HG03064 (cell line): Measurements from ENCODE around the gene ADCY2.
A peak's percentile ranks its signal among the peaks of the same experiment; 100 is the strongest.

Experiments
- ATAC-seq: cut with Tn5 transposase; IDR thresholded peaks from one replicate; pipeline ENCODE4 v1.9.1; 2021; ENCODE audit warnings: low read depth; ENCODE audit not compliant: unreplicated experiment

ADCY2 gene

GRCh38 chr5:7762267-7762666 is 366.3 kb downstream of the ADCY2 start:
- no peak for ATAC-seq

DNA sequence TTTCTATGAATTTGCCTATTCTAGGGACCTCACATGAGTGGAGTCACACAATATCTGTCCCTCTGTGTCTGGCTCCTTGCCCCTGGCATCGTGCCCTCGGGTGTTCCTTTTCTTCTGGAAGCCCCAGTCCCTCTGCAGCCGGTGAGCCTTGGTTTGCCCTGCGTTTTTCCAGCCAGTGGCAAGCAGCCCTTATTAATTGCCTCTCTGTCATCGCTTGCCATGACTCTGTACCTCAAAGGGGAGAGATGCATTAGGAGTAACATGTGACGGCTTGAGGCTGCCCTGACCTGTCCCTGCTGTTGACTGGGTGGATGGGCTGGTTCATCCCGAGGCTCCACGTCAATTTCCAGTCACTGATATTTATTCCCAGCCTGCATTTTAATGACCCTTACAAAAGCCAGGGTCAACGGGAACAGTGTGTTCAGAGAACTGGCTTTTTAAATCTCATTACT is 367.7 kb downstream of the ADCY2 start:
- no peak for ATAC-seq

DNA sequence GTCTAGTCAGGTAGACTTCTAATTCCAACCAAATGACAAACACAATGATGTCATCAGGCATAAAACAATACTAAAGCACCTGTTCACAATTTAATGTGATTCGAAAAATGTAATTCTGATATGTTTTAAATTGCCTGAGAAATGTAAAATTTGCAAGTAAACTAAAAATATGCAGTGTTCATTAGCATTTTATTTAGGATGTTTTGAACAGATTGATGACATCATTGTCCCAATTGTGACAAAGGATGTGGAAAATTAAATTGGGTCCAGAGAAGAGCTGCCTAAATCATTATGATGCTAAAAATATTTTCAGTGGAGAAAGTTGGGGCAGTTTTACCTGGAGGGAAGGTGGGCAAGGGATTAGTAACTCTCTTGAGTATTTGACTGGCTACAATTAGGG is 368.5 kb downstream of the ADCY2 start:
- ATAC-seq: no peak

DNA sequence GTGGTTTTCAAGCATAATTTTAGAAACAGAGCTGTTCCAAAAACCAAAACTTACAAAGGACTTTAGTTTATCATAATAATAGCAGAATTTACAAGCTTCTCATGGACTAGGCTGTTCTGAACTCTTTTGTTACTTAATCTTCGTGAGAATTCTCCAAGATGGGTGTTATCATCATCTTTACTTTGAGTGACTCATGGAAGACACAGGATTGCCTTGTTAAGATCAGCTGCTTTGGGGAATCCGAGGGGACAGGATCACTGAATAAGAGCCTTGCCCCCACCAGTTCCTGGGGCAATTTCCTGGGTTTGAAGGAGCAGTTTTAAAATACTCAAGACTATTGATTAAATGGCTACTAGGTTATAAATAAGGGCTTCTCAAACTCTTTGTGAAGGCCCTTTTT is 374.5 kb downstream of the ADCY2 start:
- ATAC-seq: no peak

- ATAC-seq: no peak
Observed at GRCh38 chr5:7772141-7772540, 376.2 kb downstream of the ADCY2 start.

- no peak for ATAC-seq
Observed at GRCh38 chr5:7773178-7773577, 377.2 kb downstream of the ADCY2 start.

DNA sequence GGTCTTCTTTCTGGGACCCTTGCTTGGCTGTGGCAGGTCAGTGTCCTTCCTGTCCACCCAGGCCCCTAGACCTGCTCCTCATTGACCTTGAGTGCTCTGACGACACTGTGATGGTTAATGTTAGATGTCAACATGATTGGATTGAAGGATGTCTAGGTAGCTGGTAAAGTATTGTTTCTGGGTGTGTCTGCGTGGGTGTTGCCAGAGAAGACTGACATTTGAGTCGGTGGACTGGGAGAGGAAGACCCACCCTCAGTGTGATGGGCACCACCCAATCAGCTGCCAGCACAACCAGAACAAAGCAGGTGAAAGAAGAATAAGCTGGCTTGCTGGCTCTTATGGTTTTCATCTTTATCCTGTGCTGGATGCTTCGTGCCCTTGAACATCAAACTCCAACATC is 380.5 kb downstream of the ADCY2 start:
- ATAC-seq: no peak

DNA sequence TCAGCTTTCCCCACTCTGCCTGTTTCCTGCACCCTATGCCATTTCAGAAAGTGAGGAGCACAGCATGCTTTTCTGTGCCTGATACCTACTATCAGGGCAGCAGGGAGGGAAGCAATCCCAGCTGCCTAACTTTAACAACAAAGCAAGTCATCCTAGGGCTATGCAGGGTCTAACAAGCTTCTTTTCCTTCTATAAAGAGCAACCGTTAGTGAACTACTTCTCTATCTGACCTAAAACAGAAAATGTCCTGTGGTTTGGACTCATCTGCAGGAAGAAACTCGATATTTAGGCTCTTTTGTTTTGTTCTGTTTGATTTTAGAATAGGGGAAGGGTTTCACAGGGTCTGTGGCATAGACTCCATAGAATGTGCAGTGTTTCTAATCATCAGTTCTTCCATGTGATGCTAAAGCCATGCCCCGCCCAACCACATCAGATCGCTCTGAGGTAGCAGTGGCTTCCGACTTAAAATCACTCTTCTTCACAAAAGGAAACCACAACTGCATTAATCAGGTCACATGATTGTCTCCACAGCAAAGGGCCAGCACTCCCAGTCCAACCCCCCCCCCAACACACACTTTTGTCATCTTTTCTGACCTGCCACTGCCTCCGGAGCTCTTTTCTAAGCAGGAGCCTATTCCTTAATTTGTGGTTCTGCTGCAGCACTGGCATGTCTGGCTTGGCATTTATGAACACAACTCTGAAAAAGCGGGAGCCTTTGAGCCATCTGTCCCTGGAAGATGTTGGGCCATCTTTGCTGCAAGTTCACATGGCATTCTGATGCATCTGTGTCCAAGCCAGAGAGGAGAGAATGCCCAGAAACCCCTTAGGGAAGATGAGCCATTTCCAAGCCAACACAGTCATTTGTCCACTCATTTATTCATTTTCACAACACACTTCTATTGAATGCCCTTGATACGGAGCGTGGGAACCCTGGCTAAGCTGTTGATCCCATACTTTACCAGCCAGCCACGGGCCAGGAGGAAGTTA is 383.4 kb downstream of the ADCY2 start:
- ATAC-seq: no peak

DNA sequence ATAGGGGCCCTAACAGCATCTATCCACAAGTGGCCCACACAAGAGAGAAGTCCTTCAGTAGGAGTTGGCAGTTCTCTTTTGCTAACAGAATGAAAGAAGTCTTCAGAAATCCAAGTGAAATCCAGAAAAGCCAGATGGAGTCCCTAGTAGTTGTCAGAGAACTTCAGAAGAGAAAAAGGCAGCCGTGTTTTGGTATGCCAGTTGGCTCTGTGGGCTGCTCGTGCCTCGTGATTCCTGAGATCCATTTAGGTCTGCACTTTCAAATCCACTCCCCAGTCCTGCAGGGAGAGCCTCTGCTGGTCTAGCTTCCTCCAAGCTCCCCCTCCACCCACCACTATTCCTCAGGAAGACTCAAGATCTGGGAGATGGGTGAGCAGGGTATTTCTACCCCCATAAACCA is 386.0 kb downstream of the ADCY2 start:
- ATAC-seq: no peak

DNA sequence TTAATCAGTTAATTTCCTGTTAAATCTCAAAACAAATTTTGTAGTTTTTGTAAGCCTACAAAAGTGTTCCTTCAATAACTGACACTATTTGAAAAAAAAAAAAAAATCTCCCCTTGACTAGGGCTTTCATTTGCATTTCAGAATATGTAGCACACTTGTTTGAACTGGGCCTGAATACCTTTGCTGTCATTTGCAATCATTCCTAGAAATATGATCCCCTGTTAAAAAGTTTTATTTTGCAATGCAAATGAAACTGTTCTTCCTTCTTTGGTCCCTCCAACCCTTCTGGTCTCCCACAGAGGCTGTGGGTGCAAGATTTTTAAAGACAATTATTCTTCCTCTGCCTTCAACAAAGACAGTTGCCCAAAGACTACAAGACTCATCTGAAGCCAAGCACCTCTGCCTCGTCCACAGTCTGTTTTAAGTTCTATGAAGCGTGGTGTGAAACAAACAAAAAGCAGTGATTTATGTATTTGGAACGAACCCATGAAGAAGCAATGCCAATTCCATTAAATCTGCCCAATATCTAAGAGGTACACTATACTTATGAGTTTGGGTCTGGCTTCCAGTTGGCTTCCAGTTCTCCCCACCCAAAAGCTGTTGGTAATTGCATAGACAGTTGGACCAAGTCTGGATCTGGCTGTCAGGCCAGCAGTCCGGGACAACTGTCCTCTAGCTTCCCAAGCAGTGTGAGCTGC is 388.9 kb downstream of the ADCY2 start:
- ATAC-seq: no peak

- ATAC-seq: no peak
Observed at GRCh38 chr5:7787770-7788169, 391.8 kb downstream of the ADCY2 start.

- ATAC-seq: no peak
Observed at GRCh38 chr5:7789567-7789966, 393.6 kb downstream of the ADCY2 start.

DNA sequence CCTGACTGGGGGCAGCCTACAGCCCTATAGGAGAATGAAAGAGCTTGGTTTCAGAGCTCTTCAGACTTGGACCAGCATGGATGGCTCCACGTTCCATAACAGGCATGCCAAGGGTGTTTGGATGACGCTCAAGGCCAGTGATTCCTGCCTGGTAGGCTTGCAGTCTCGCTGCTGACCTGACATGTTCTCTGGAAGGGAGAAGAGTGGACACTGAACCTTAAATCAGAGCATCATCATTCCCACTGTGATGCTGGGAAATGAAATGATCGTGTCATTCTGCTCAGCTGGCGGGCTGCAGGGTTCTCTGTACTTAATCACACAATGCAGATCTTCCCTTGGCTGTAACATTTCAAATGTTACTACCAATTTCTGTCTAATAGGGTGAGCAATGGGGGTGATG is 398.0 kb downstream of the ADCY2 start:
- no peak for ATAC-seq

DNA sequence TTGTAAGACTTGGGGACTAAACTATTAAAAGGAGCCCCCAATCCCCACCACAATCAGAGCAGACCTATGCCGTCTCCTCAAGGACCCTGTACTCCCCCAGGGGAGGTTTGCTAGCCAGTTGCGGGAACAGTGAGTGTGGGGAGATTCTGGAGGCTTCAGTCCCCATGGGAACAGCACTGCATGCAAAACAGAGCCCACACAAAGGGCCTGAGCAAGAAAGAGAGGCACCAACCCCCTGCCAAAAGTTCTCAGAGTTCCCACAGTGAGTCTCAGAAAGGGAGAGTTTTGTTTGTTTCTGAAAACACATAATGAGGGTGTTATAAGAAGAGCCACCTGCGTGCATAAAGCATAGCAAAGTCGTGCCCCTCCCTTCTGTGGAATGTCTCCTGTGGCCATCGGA is 398.4 kb downstream of the ADCY2 start:
- peak; percentile 77 for ATAC-seq

GRCh38 chr5:7794823-7795222 is 398.9 kb downstream of the ADCY2 start:
- ATAC-seq: peak; percentile 60

DNA sequence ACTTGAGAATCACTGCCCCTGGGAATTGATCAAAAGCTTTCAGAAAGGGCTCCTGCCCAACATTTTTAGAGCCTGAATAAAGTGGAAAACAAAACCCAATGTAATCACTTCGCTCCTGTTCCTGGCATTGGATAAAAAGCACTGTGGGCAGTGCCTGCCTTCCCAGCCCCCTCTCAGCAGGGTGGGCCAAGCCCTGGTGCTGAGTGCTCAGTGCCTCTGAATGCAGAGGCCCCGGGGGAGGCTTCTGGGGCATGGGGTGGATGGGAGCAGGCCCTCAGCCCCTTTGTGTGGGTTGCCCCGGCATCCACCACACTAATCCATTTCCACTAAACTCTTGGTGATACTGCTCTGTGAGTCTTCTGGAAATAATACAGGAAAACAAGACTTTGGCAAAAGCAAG is 399.4 kb downstream of the ADCY2 start:
- ATAC-seq: no peak

DNA sequence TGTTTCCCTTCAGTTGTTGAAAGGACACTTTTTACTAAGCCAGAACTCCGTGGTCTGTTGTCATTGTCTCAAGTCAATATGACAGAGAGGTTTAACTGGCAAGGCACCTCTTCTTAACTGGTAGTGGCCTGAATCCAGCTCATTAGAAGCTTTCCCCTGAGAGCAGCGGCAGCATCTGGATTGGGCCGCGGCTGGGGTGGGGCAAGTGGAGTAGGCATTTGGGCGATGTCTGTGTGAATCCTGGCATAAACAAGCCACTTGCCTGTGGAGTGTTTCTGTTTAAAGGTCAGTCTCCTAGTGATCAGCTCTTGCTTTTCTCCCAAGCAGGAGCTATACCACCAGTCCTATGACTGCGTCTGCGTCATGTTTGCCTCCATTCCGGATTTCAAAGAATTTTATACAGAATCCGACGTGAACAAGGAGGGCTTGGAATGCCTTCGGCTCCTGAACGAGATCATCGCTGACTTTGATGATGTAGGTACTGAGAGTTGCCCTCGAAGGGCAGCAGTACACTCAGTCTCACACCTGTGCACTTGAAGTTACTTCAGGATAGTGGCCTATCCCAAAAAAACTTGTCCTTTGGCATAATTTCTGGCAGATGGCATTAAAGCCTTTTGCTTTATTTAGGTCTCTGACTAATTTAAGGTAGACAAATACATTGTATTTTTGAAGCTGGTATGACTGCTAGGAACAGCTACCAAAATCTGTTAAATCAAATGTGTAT is 406.1 kb downstream of the ADCY2 start:
- no peak for ATAC-seq

DNA sequence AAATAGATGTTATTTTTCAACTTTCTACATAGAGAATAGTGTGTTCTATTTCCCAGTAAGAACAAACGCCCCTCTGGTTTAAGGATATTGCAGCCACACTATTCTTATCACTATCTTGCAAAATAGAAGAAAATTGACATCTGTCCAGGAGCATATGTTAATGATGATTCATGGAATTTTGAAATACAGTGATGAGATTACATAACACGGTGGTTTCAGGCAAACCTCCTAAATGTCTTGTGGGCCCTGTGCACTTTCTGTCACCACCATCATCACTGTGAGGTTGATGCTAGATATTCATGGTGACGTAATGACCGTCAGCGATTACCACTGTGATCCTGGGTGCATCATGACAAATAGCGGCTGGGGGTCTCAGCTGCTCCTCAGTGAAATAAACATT is 406.9 kb downstream of the ADCY2 start:
- ATAC-seq: no peak

DNA sequence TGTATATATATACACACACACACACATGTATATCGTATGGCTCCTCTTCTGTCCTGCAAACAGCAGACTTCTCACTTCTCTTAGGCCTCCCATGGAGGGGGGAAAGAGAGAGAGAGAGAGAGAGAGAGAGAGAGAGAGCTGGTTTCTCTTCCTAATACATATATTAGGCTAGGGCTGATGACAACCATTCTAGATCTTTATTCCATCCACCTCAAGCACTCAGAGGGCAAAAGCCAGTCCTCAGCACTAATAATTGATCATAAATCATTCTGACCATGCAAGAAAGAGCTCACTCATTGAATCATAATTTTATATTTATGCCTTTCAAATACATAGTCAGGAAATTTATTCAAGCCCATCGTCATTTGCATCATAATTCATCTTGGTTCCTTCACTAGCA is 408.0 kb downstream of the ADCY2 start:
- no peak for ATAC-seq

DNA sequence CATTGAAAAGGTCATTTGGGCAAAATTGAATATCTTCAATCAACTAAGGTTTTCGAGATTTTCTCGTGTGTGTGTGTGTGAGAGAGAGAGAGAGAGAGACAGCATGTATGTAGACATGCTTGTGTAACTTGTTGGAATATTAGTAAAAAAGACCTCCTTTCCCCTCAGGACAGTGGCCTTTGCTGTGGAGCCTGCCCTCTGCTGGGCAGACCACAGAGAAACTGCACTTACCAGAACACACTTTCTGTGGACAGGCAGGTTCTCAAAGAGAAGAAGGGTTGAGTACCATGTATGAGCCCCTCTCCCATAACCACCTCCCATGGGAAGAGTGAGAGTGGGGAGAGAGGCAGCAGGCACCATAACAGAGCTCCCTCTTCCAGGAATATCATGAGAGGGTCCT is 409.4 kb downstream of the ADCY2 start:
- ATAC-seq: no peak

- no peak for ATAC-seq
Observed at GRCh38 chr5:7808998-7809397, 413.1 kb downstream of the ADCY2 start.
